ENCODE measurements around the gene SIGLEC10.

The SIGLEC10 gene

GRCh38 chr19:51364200-51365106, 53.0 kb downstream of the SIGLEC10 start:
- H3K4me1 ChIP-seq (ENCODE audit: control insufficient read depth in 1 of 2, insufficient read depth in 1 of 2, low read depth in 1 of 2, low read length in 1 of 2) = peaks cover 36 to 40% of the 10 kb centered on the region in 2 experiments
- no peak overlapping the region for H3K27ac ChIP-seq
- H3K27me3 ChIP-seq = no peaks in the 10 kb centered on the region
- TF ChIP-seq, protein P1, sequence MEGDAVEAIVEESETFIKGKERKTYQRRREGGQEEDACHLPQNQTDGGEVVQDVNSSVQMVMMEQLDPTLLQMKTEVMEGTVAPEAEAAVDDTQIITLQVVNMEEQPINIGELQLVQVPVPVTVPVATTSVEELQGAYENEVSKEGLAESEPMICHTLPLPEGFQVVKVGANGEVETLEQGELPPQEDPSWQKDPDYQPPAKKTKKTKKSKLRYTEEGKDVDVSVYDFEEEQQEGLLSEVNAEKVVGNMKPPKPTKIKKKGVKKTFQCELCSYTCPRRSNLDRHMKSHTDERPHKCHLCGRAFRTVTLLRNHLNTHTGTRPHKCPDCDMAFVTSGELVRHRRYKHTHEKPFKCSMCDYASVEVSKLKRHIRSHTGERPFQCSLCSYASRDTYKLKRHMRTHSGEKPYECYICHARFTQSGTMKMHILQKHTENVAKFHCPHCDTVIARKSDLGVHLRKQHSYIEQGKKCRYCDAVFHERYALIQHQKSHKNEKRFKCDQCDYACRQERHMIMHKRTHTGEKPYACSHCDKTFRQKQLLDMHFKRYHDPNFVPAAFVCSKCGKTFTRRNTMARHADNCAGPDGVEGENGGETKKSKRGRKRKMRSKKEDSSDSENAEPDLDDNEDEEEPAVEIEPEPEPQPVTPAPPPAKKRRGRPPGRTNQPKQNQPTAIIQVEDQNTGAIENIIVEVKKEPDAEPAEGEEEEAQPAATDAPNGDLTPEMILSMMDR (IDR thresholded peaks at IDR 0.05) = no peak
- H3K36me3 ChIP-seq = no peaks in the 10 kb centered on the region
- H3K4me3 ChIP-seq (ENCODE audit: low read depth in 1 of 2, low read length in 1 of 2) = no peak overlapping the region
- H3K9me3 ChIP-seq = no peaks in the 10 kb centered on the region

GRCh38 chr19:51361239-51361638, 56.2 kb downstream of the SIGLEC10 start:
- Histone ChIP-seq H3K4me3 (ENCODE audit: low read depth in 1 of 2, low read length in 1 of 2) (no peak overlapping the region), H3K27ac (no peak overlapping the region), H3K4me1 (ENCODE audit: control insufficient read depth in 1 of 2, insufficient read depth in 1 of 2, low read depth in 1 of 2, low read length in 1 of 2) (peaks cover 10 to 15% of the 10 kb centered on the region in 2 experiments), H3K9me3 (no peaks in the 10 kb centered on the region), H3K27me3 (no peaks in the 10 kb centered on the region), H3K36me3 (no peaks in the 10 kb centered on the region)
- TF ChIP-seq, protein P1 (IDR thresholded peaks at IDR 0.05) = no peak
